CD14-positive monocyte (primary cell): ENCODE results near the gene PPP1CB. TPM values are rescaled to one million over a fixed set of nuclear protein-coding genes. Genes with fewer than 3 reads are reported as not detected.

Experiments used
- DNase-seq, 3 donors: peaks; one replicate each; pipeline ENCODE4 v3.0.0-alpha.2; 2011 to 2022
- H2AFZ ChIP-seq: 2 replicates; pipeline ENCODE4 v1.6.0; 2012; ENCODE audit warnings: mild to moderate bottlenecking, low read depth, low read length, inconsistent platforms; ENCODE audit not compliant: insufficient read depth, poor library complexity, severe bottlenecking
- H3K27ac ChIP-seq, 2 donors: 1 replicate in 1 of 2; 2 replicates in 1 of 2; pipeline ENCODE4 v1.5.1; 2012 to 2013; ENCODE audit warnings: low read length in 2 of 2, control low read depth in 1 of 2, inconsistent platforms in 1 of 2, low read depth in 1 of 2, mild to moderate bottlenecking in 1 of 2
- H3K27me3 ChIP-seq, 2 donors: one replicate each; pipeline versions ENCODE4 v1.6.0 to v1.6.1; 2011 to 2013; ENCODE audit warnings: low read length in 2 of 2; ENCODE audit not compliant: control insufficient read depth in 2 of 2, insufficient read depth in 2 of 2
- H3K36me3 ChIP-seq, 2 donors: replicated peaks in 1 of 2; 1 replicate in 1 of 2; 2 replicates in 1 of 2; pipeline versions ENCODE4 v1.5.1 to v1.6.1; 2012 to 2013; ENCODE audit warnings: low read length in 2 of 2, control low read depth in 1 of 2, inconsistent platforms in 1 of 2, mild to moderate bottlenecking in 1 of 2; ENCODE audit not compliant: insufficient read depth in 2 of 2, control insufficient read depth in 1 of 2
- H3K4me1 ChIP-seq, 2 donors: 1 replicate in 1 of 2; 2 replicates in 1 of 2; pipeline versions ENCODE4 v1.5.1 to v1.6.1; 2012 to 2013; ENCODE audit warnings: low read length in 2 of 2, control low read depth in 1 of 2, inconsistent platforms in 1 of 2, mild to moderate bottlenecking in 1 of 2, moderate library complexity in 1 of 2; ENCODE audit not compliant: insufficient read depth in 2 of 2, control insufficient read depth in 1 of 2
- H3K4me2 ChIP-seq: replicated peaks from 2 replicates; pipeline ENCODE3; 2012; ENCODE audit warnings: low read length, moderate library complexity, mild to moderate bottlenecking; ENCODE audit not compliant: poor library complexity, severe bottlenecking; ENCODE audit errors: extremely low read depth
- H3K4me3 ChIP-seq, 3 experiments: fragments of 200-600 bp in 1 of 3; sonication (generic) in 1 of 3; replicated peaks in 1 of 3; 1 replicate in 2 of 3; 2 replicates in 1 of 3; pipeline ENCODE4 v1.5.1; 2011 to 2013; ENCODE audit warnings: low read length in 3 of 3, mild to moderate bottlenecking in 3 of 3, control low read depth in 2 of 3, low read depth in 2 of 3, inconsistent platforms in 1 of 3, moderate library complexity in 1 of 3
- H3K79me2 ChIP-seq: 2 replicates; pipeline ENCODE4 v1.6.0; 2012; ENCODE audit warnings: mild to moderate bottlenecking, control low read depth, inconsistent platforms, low read length, moderate library complexity; ENCODE audit not compliant: insufficient read depth
- H3K9ac ChIP-seq: 2 replicates; pipeline ENCODE4 v1.6.0; 2017; ENCODE audit warnings: low read length, mild to moderate bottlenecking; ENCODE audit not compliant: insufficient read depth, poor library complexity, severe bottlenecking
- H3K9me3 ChIP-seq, 2 donors: replicated peaks in 1 of 2; 1 replicate in 1 of 2; 2 replicates in 1 of 2; pipeline versions ENCODE4 v1.5.1 to v1.6.1; 2012 to 2013; ENCODE audit warnings: low read length in 2 of 2, control low read depth in 1 of 2; ENCODE audit not compliant: control insufficient read depth in 1 of 2, insufficient read depth in 1 of 2
- H4K20me1 ChIP-seq: 2 replicates; pipeline ENCODE4 v1.6.0; 2012; ENCODE audit warnings: mild to moderate bottlenecking, low read length, control low read depth, moderate library complexity; ENCODE audit not compliant: insufficient read depth
- H3K27ac Mint-ChIP-seq, 7 donors: one replicate each; pipeline ENCODE4 v1.8.0; 2020; ENCODE audit warnings: mild to moderate bottlenecking in 7 of 7, mixed read lengths in 7 of 7, moderate library complexity in 6 of 7, inconsistent platforms in 2 of 7
- H3K27me3 Mint-ChIP-seq, 3 donors: one replicate each; pipeline ENCODE4 v1.8.0; 2021 to 2022; ENCODE audit warnings: low read depth in 3 of 3, mild to moderate bottlenecking in 3 of 3, mixed read lengths in 3 of 3, moderate library complexity in 3 of 3, inconsistent platforms in 1 of 3
- H3K36me3 Mint-ChIP-seq, 2 donors: one replicate each; pipeline ENCODE4 v1.8.0; 2020; ENCODE audit warnings: mixed read lengths in 2 of 2, inconsistent platforms in 1 of 2, mild to moderate bottlenecking in 1 of 2
- H3K4me1 Mint-ChIP-seq: one replicate; pipeline ENCODE4 v1.8.0; 2020; ENCODE audit warnings: mild to moderate bottlenecking, mixed read lengths
- H3K4me3 Mint-ChIP-seq, 2 donors: one replicate each; pipeline ENCODE4 v1.8.0; 2020; ENCODE audit warnings: mild to moderate bottlenecking in 2 of 2, mixed read lengths in 2 of 2, moderate library complexity in 1 of 2
- H3K9me3 Mint-ChIP-seq, 7 donors: one replicate each; pipeline ENCODE4 v1.8.0; 2020 to 2022; ENCODE audit warnings: mixed read lengths in 7 of 7, mild to moderate bottlenecking in 6 of 7, moderate library complexity in 6 of 7, inconsistent platforms in 2 of 7
- WGBS: methylation state at CpG from one replicate; pipeline ENCODE4 v1.1.5; 2013; ENCODE audit warnings: missing lambda C conversion rate; ENCODE audit not compliant: insufficient coverage; 5-methylcytosine and 5-hydroxymethylcytosine counted together
- intact Hi-C, 2 donors: fragments of 100-400 bp; cut with micrococcal nuclease; formaldehyde crosslinking; loops; one replicate each; pipeline versions ENCODE4 v1.15.0 to v1.15.1; 2023
- polyA plus RNA-seq, 3 donors: library from polyadenylated mRNA; depleted of rRNA in 1 of 3; unstranded in 2 of 3; stranded (reverse) in 1 of 3; fragments of 300-500 nt in 2 of 3; fragments of >200 nt in 1 of 3; fragmentation: Illumina TruSeq in 2 of 3; gene quantifications; 1 replicate in 2 of 3; 2 replicates in 1 of 3; pipeline ENCODE4 v1.2.3, GENCODE V29; 2012 to 2021
- TF ChIP-seq, protein P1 (sequence below): fragments of 200-600 bp; IDR thresholded peaks from one replicate; pipeline ENCODE4 v1.8.0; 2022; ENCODE audit warnings: antibody characterized with exemption, mild to moderate bottlenecking

Gene PPP1CB
- polyA plus RNA-seq, 3 donors, result 25.3 to 142 (median 69.4) TPM

DNA sequence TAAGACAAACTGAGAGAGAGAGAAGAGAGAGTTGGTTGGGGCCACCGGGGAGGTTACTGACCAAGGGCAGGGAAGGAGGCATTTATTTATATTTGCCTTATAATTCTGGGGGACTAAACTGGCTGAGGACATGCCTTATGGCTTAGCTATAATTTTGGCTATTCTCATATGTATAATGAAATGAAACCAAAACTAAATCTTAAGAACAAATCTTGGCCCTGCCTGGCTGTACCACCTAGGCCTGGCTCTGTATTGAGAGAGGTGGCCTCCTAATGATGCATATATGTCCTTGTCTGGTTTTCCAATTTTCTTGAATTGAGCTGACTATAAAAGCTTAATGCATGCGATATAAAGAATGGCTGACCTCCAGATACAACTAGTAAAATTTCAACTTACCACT, 3.5 kb upstream of the PPP1CB start:
- Mint-ChIP-seq H3K27me3 (peaks cover 0 to 2% (median 0%) of the 10 kb centered on the region in 3 donors), H3K9me3 (no peaks in the 10 kb centered on the region), H3K27ac (peak overlapping the region in 2 of 7 donors; percentile 14 to 21), H3K36me3 (peaks cover 6 to 11% of the 10 kb centered on the region in 2 donors), H3K4me3 (no peak overlapping the region), H3K4me1 (peaks cover 27% of the 10 kb centered on the region)
- H3K79me2 ChIP-seq, result peaks cover 26% of the 10 kb centered on the region
- H3K9me3 ChIP-seq, result no peaks in the 10 kb centered on the region
- H3K27me3 ChIP-seq, result no peaks in the 10 kb centered on the region
- H3K36me3 ChIP-seq, result no peaks in the 10 kb centered on the region
- no peak overlapping the region for H2AFZ ChIP-seq
- WGBS, result 89% methylated on average over 1 of the region's 2 CpGs
- no peak overlapping the region for H3K4me2 ChIP-seq
- no peak overlapping the region for H3K4me3 ChIP-seq
- intact Hi-C loops, result no loop called here
- peaks cover 11% of the 10 kb centered on the region for H4K20me1 ChIP-seq
- DNase-seq, result no peak
- TF ChIP-seq, protein P1, sequence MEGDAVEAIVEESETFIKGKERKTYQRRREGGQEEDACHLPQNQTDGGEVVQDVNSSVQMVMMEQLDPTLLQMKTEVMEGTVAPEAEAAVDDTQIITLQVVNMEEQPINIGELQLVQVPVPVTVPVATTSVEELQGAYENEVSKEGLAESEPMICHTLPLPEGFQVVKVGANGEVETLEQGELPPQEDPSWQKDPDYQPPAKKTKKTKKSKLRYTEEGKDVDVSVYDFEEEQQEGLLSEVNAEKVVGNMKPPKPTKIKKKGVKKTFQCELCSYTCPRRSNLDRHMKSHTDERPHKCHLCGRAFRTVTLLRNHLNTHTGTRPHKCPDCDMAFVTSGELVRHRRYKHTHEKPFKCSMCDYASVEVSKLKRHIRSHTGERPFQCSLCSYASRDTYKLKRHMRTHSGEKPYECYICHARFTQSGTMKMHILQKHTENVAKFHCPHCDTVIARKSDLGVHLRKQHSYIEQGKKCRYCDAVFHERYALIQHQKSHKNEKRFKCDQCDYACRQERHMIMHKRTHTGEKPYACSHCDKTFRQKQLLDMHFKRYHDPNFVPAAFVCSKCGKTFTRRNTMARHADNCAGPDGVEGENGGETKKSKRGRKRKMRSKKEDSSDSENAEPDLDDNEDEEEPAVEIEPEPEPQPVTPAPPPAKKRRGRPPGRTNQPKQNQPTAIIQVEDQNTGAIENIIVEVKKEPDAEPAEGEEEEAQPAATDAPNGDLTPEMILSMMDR, result no peak
- H3K4me1 ChIP-seq, result peaks cover 18 to 25% of the 10 kb centered on the region in 2 donors
- no peak overlapping the region for H3K27ac ChIP-seq
- H3K9ac ChIP-seq, result no peak overlapping the region

DNA sequence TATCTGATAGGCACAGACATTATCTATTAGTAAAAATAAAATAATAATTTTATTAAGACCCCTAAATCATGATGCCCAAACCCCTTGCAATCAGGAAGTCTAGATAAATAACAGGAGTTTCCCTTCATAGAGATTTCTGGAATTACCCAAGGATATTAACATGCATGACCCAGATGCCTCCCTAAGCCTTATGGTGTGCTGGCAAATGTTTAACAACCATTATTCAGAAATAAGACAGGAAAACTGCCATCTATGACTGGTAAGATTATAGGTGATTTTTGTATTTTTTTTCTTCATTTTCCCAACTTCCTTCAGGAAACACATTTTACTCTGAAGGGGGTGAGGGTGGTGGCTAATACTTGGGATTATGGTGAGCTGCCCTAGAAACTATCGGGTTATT, 2.7 kb upstream of the PPP1CB start:
- Histone ChIP-seq H3K27ac (peak overlapping the region in 1 of 2 donors; percentile 94), H3K4me3 (no peak overlapping the region), H3K4me2 (no peak overlapping the region), H3K27me3 (no peaks in the 10 kb centered on the region), H3K79me2 (peaks cover 34% of the 10 kb centered on the region), H3K9me3 (no peaks in the 10 kb centered on the region), H3K9ac (no peak overlapping the region), H2AFZ (no peak overlapping the region), H4K20me1 (peaks cover 18% of the 10 kb centered on the region), H3K36me3 (no peaks in the 10 kb centered on the region), H3K4me1 (peaks cover 21 to 25% of the 10 kb centered on the region in 2 donors)
- intact Hi-C loops, result no loop called here
- no peak for DNase-seq
- Mint-ChIP-seq H3K36me3 (peaks cover 5 to 11% of the 10 kb centered on the region in 2 donors), H3K4me3 (no peak overlapping the region), H3K4me1 (peaks cover 27% of the 10 kb centered on the region), H3K27ac (no peak overlapping the region), H3K27me3 (peaks cover 0 to 2% (median 0%) of the 10 kb centered on the region in 3 donors), H3K9me3 (no peaks in the 10 kb centered on the region)
- TF ChIP-seq, protein P1, result no peak
- no CpG with 5 or more reads among the region's 1 CpG for WGBS
